ENCODE results near the gene IGF2BP2.

DNA sequence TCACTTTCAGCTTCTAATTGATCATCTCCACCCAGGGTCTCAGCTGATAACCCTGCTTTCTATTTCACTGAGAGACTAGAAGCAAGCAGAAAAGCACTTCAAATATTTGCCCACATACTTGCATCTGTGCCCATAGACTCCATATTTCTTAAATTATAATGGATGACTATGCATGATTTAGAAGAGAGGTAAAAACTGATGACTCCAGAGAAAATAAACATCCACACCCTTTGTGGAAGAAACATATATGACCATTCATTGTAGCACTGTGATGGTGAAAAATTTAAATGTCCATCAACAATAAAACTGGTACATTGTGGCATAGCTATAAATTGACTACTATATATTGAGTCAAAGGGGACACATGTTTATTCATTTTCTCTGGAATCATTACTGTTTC, 7.1 kb upstream of the IGF2BP2 start:
- TF ChIP-seq CHD2 (IDR thresholded peaks at IDR 0.05; ENCODE audit: low read depth, low read length) (no peak), CREB1 (IDR thresholded peaks at IDR 0.05) (no peak), CREB1 (CRISPR knock-in tag; IDR thresholded peaks at IDR 0.05) (no peak)
